NT2/D1 (cell line): ENCODE data around the gene ZBTB39.

ENCODE experiments used
- DNase-seq: peaks from one replicate; pipeline ENCODE4 v3.0.0-alpha.2; 2011; ENCODE audit warnings: low read depth, low spot score
- H3K27me3 ChIP-seq: 2 replicates; pipeline ENCODE4 v1.6.0; 2011; ENCODE audit warnings: mild to moderate bottlenecking; ENCODE audit not compliant: insufficient read length, insufficient read depth
- H3K36me3 ChIP-seq: 2 replicates; pipeline ENCODE4 v1.6.1; 2011; ENCODE audit warnings: mild to moderate bottlenecking, low read length, mixed read lengths; ENCODE audit not compliant: insufficient read depth, insufficient read length
- H3K4me1 ChIP-seq: 2 replicates; pipeline ENCODE4 v1.5.1; 2011; ENCODE audit not compliant: insufficient read depth, insufficient read length
- H3K4me3 ChIP-seq: 2 replicates; pipeline ENCODE4 v1.5.1; 2011; ENCODE audit warnings: low read depth; ENCODE audit not compliant: insufficient read length
- H3K9ac ChIP-seq: 2 replicates; pipeline ENCODE4 v1.6.0; 2011; ENCODE audit warnings: low read depth; ENCODE audit not compliant: insufficient read length
- H3K9me3 ChIP-seq: 2 replicates; pipeline ENCODE4 v1.5.1; 2011; ENCODE audit warnings: mild to moderate bottlenecking, low read length; ENCODE audit not compliant: insufficient read depth
- SUZ12 ChIP-seq: IDR thresholded peaks from 2 replicates; pipeline ENCODE4 v1.6.1; 2011; ENCODE audit not compliant: insufficient read length, insufficient read depth; ENCODE audit errors: extremely low read depth
- YY1 ChIP-seq: IDR thresholded peaks from 2 replicates; pipeline ENCODE4 v1.6.1; 2011; ENCODE audit not compliant: insufficient read length, insufficient read depth
- ZNF274 ChIP-seq: IDR thresholded peaks from 2 replicates; pipeline ENCODE4 v1.6.1; 2011; ENCODE audit warnings: mild to moderate bottlenecking, low read depth, low read length

The ZBTB39 gene

GRCh38 chr12:56998316-56998715 lies 8.0 kb downstream of the ZBTB39 start:
- no peaks in the 10 kb centered on the region for H3K9me3 ChIP-seq
- no peaks in the 10 kb centered on the region for H3K4me1 ChIP-seq
- H3K9ac ChIP-seq: no peak overlapping the region
- H3K27me3 ChIP-seq: no peaks in the 10 kb centered on the region
- H3K4me3 ChIP-seq: no peak overlapping the region
- peaks cover 63% of the 10 kb centered on the region for H3K36me3 ChIP-seq
- TF ChIP-seq ZNF274 (no peak), YY1 (no peak), SUZ12 (no peak)
- DNase-seq: no peak

GRCh38 chr12:56996793-56997545 lies 9.4 kb downstream of the ZBTB39 start:
- Histone ChIP-seq H3K27me3 (no peaks in the 10 kb centered on the region), H3K4me3 (no peak overlapping the region), H3K36me3 (peaks cover 50% of the 10 kb centered on the region), H3K4me1 (no peaks in the 10 kb centered on the region), H3K9me3 (no peaks in the 10 kb centered on the region), H3K9ac (no peak overlapping the region)
- TF ChIP-seq SUZ12: no peak
- no peak for TF ChIP-seq YY1
- TF ChIP-seq ZNF274: no peak
- no peak for DNase-seq

GRCh38 chr12:56995930-56996496 lies 10.3 kb downstream of the ZBTB39 start:
- no peaks in the 10 kb centered on the region for H3K27me3 ChIP-seq
- TF ChIP-seq SUZ12 (no peak), YY1 (no peak), ZNF274 (no peak)
- H3K36me3 ChIP-seq: peaks cover 40% of the 10 kb centered on the region
- no peaks in the 10 kb centered on the region for H3K4me1 ChIP-seq
- no peak overlapping the region for H3K4me3 ChIP-seq
- no peak for DNase-seq
- no peak overlapping the region for H3K9ac ChIP-seq
- no peaks in the 10 kb centered on the region for H3K9me3 ChIP-seq

DNA sequence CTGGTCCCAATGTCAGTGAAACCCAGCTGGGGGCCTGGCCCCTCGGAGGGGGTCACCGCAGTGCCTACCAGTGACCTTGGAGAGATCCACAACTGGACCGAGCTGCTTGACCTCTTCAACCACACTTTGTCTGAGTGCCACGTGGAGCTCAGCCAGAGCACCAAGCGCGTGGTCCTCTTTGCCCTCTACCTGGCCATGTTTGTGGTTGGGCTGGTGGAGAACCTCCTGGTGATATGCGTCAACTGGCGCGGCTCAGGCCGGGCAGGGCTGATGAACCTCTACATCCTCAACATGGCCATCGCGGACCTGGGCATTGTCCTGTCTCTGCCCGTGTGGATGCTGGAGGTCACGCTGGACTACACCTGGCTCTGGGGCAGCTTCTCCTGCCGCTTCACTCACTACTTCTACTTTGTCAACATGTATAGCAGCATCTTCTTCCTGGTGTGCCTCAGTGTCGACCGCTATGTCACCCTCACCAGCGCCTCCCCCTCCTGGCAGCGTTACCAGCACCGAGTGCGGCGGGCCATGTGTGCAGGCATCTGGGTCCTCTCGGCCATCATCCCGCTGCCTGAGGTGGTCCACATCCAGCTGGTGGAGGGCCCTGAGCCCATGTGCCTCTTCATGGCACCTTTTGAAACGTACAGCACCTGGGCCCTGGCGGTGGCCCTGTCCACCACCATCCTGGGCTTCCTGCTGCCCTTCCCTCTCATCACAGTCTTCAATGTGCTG lies 11.0 kb downstream of the ZBTB39 start:
- H3K9ac ChIP-seq: no peak overlapping the region
- no peak for DNase-seq

DNA sequence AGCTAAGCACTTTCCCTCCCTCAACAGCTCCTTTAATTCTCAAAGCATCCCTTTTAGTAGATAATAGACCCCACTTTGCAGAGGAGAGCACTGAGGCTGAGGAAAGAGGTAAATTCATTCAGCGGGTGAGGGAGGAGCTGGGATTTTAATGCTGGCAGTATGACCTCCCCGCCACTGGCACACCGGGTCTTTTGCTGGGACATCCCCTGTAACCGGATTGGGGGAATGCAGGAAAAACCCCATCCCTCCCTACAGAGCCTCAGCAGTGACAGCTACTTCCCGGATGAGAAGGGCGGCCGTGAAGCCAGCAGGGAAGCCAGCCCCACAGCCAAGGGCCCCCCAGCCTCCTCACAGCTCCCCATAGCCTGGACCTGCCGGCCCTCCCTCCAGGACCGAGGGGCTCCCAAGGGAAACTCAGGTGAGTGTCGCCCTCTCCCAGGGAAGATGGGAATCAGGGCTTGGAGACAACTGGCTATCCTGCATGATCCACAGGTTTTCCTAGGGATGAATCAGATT lies 12.1 kb downstream of the ZBTB39 start:
- no peak overlapping the region for H3K4me3 ChIP-seq
- peaks cover 23% of the 10 kb centered on the region for H3K36me3 ChIP-seq
- H3K27me3 ChIP-seq: no peaks in the 10 kb centered on the region
- TF ChIP-seq ZNF274: no peak
- no peak for TF ChIP-seq YY1
- TF ChIP-seq SUZ12: no peak
- H3K4me1 ChIP-seq: no peaks in the 10 kb centered on the region
- no peak overlapping the region for H3K9ac ChIP-seq
- no peaks in the 10 kb centered on the region for H3K9me3 ChIP-seq
- no peak for DNase-seq

More for the DNA sequence above, 11.0 kb downstream of the ZBTB39 start:
- no peak for TF ChIP-seq ZNF274
- H3K9me3 ChIP-seq: no peaks in the 10 kb centered on the region
- H3K36me3 ChIP-seq: peaks cover 34% of the 10 kb centered on the region
- no peaks in the 10 kb centered on the region for H3K4me1 ChIP-seq
- no peaks in the 10 kb centered on the region for H3K27me3 ChIP-seq
- H3K4me3 ChIP-seq: no peak overlapping the region

DNA sequence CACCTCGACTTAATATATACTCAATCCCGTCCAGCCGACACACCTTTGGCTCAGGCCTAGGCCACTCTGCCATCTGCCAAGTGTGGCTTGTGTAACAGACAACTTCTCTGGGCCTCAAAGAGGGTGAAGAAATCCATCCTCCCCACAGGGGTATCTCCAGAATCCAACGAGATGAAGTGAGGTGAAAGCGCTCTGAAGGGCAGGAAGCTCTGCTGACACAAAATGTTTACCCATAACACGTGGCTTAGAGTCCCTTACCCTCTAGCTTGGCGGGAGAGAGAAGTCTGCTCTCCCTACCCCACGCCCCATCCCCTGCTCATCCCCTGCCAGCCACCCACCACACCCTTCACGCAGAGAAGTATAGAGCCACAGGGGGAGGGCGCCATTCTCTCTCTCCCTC lies 13.0 kb downstream of the ZBTB39 start:
- no peak overlapping the region for H3K9ac ChIP-seq
- no peaks in the 10 kb centered on the region for H3K9me3 ChIP-seq
- no peaks in the 10 kb centered on the region for H3K4me1 ChIP-seq
- TF ChIP-seq ZNF274: no peak
- TF ChIP-seq YY1: no peak
- TF ChIP-seq SUZ12: no peak
- no peaks in the 10 kb centered on the region for H3K27me3 ChIP-seq
- peaks cover 17% of the 10 kb centered on the region for H3K36me3 ChIP-seq
- no peak overlapping the region for H3K4me3 ChIP-seq
- no peak for DNase-seq
